HEK293 (cell line): ENCODE results near the gene ADAM21.
"Not testable (repeated sequence)": the region's sequence is repeated elsewhere in the genome, so short reads cannot be mapped to it uniquely, and the experiment has no call there.

Experiments
- CTCF ChIA-PET: fragments of 350-600 bp; formaldehyde crosslinking; extraction: SDS; loops from one replicate; lab custom pipeline; 2021; ENCODE audit warnings: antibody characterized with exemption; lab: Yijun Ruan, JAX
- POLR2A ChIA-PET: fragments of 300-600 bp; formaldehyde crosslinking; extraction: SDS; loops from one replicate; lab custom pipeline; 2020; ENCODE audit warnings: antibody characterized with exemption, inconsistent platforms; lab: Yijun Ruan, JAX
- H3K27ac ChIP-seq: fragments of 200-500 bp; sonication (Bioruptor generic); 2 replicates; pipeline ENCODE4 v1.5.1; 2014; ENCODE audit warnings: low read depth, low read length, control low read depth, inconsistent platforms; ENCODE audit errors: extremely low read depth
- H3K36me3 ChIP-seq, 2 experiments: fragments of 200-500 bp in 1 of 2; sonication (Bioruptor generic) in 1 of 2; 1 replicate in 1 of 2; 2 replicates in 1 of 2; pipeline ENCODE4 v1.5.1; 2014 to 2017; ENCODE audit warnings: inconsistent platforms in 2 of 2, low read length in 2 of 2; ENCODE audit not compliant: control insufficient read depth in 2 of 2, insufficient read depth in 1 of 2
- H3K4me1 ChIP-seq: fragments of 200-500 bp; sonication (Bioruptor generic); 2 replicates; pipeline ENCODE4 v1.5.1; 2014; ENCODE audit warnings: mild to moderate bottlenecking, low read length, inconsistent platforms; ENCODE audit not compliant: control insufficient read depth, insufficient read depth
- H3K4me3 ChIP-seq: 2 replicates; pipeline ENCODE4 v1.5.1; 2011; ENCODE audit warnings: low read depth, mild to moderate bottlenecking, control low read depth, low read length, moderate library complexity
- H3K9me3 ChIP-seq: fragments of 200-500 bp; sonication (Bioruptor generic); 2 replicates; pipeline ENCODE4 v1.5.1; 2014; ENCODE audit warnings: low read depth, low read length, inconsistent platforms; ENCODE audit not compliant: control insufficient read depth, insufficient read depth
- ATF2 ChIP-seq: fragments of 450-650 bp; formaldehyde crosslinking; IDR thresholded peaks from 2 replicates; pipeline ENCODE4 v1.5.1; 2016; ENCODE audit warnings: missing biosample characterization, missing genetic modification characterization, low read depth
- FEZF1 ChIP-seq: fragments of 450-650 bp; formaldehyde crosslinking; IDR thresholded peaks from 2 replicates; pipeline ENCODE4 v1.5.1; 2016; ENCODE audit warnings: missing biosample characterization, missing genetic modification characterization
- GLIS1 ChIP-seq: fragments of 450-650 bp; formaldehyde crosslinking; IDR thresholded peaks from 2 replicates; pipeline ENCODE4 v1.5.1; 2016; ENCODE audit warnings: missing biosample characterization, missing genetic modification characterization
- HOXC10 ChIP-seq: sonication (generic); formaldehyde crosslinking; IDR thresholded peaks from 2 replicates; pipeline ENCODE4 v1.8.1; 2023; ENCODE audit warnings: mild to moderate bottlenecking, missing genetic modification reagents
- TCF7L2 ChIP-seq: IDR thresholded peaks from 2 replicates; pipeline ENCODE4 v1.6.1; 2011; ENCODE audit warnings: low read depth, mild to moderate bottlenecking, inconsistent platforms, low read length, moderate library complexity, borderline replicate concordance
- ZBTB20 ChIP-seq: fragments of 450-650 bp; formaldehyde crosslinking; IDR thresholded peaks from 2 replicates; pipeline ENCODE4 v1.5.1; 2016; ENCODE audit warnings: missing biosample characterization, missing genetic modification characterization
- ZBTB6 ChIP-seq: fragments of 450-650 bp; formaldehyde crosslinking; IDR thresholded peaks from 2 replicates; pipeline ENCODE4 v1.5.1; 2017; ENCODE audit warnings: missing biosample characterization, missing genetic modification characterization
- ZNF184 ChIP-seq: fragments of 450-650 bp; IDR thresholded peaks from 2 replicates; pipeline ENCODE4 v1.5.1; 2018; ENCODE audit warnings: missing biosample characterization, mild to moderate bottlenecking, missing genetic modification characterization
- ZNF202 ChIP-seq: fragments of 450-650 bp; formaldehyde crosslinking; IDR thresholded peaks from 2 replicates; pipeline ENCODE4 v1.5.1; 2016; ENCODE audit warnings: missing biosample characterization, missing genetic modification characterization, borderline replicate concordance
- ZNF26 ChIP-seq: fragments of 450-650 bp; formaldehyde crosslinking; IDR thresholded peaks from 2 replicates; pipeline ENCODE4 v1.5.1; 2016; ENCODE audit warnings: missing biosample characterization, missing genetic modification characterization
- ZNF311 ChIP-seq: fragments of 450-650 bp; formaldehyde crosslinking; IDR thresholded peaks from 2 replicates; pipeline ENCODE4 v1.5.1; 2017; ENCODE audit warnings: missing biosample characterization, missing genetic modification characterization, borderline replicate concordance
- ZNF449 ChIP-seq: fragments of 450-650 bp; formaldehyde crosslinking; IDR thresholded peaks from 2 replicates; pipeline ENCODE4 v1.5.1; 2017; ENCODE audit warnings: missing biosample characterization, mild to moderate bottlenecking, missing genetic modification characterization, moderate library complexity
- ZNF510 ChIP-seq: fragments of 450-650 bp; formaldehyde crosslinking; IDR thresholded peaks from 2 replicates; pipeline ENCODE4 v1.5.1; 2018; ENCODE audit warnings: mild to moderate bottlenecking, missing genetic modification characterization, missing biosample characterization; ENCODE audit not compliant: insufficient replicate concordance
- ZNF514 ChIP-seq: fragments of 450-650 bp; formaldehyde crosslinking; IDR thresholded peaks from 2 replicates; pipeline ENCODE4 v1.5.1; 2016; ENCODE audit warnings: missing biosample characterization, missing genetic modification characterization
- ZNF521 ChIP-seq: fragments of 450-650 bp; formaldehyde crosslinking; IDR thresholded peaks from 2 replicates; pipeline ENCODE4 v1.5.1; 2017; ENCODE audit warnings: missing biosample characterization, mild to moderate bottlenecking, missing genetic modification characterization
- ZNF571 ChIP-seq: fragments of 450-650 bp; formaldehyde crosslinking; IDR thresholded peaks from 2 replicates; pipeline ENCODE4 v1.5.0; 2017; ENCODE audit warnings: missing biosample characterization, missing genetic modification characterization
- ZNF580 ChIP-seq: fragments of 450-650 bp; formaldehyde crosslinking; IDR thresholded peaks from 2 replicates; pipeline ENCODE4 v1.5.1; 2016; ENCODE audit warnings: missing biosample characterization, missing genetic modification characterization
- ZNF670 ChIP-seq: fragments of 450-650 bp; formaldehyde crosslinking; IDR thresholded peaks from 2 replicates; pipeline ENCODE4 v1.5.1; 2016; ENCODE audit warnings: missing biosample characterization, missing genetic modification characterization, low read depth

The ADAM21 gene

GRCh38 chr14:70468731-70469130, 16.8 kb downstream of the ADAM21 start:
- H3K36me3 ChIP-seq: no peaks in the 10 kb centered on the region
- H3K4me1 ChIP-seq: no peaks in the 10 kb centered on the region
- H3K27ac ChIP-seq: no peak overlapping the region
- no peaks in the 10 kb centered on the region for H3K9me3 ChIP-seq
- ChIA-PET POLR2A (no interaction called here), CTCF (no interaction called here)
- TF ChIP-seq ATF2 (peak; percentile 38; the same call in 1 of the 2 replicates), ZBTB20 (tag by site-specific recombination) (no peak)
- H3K4me3 ChIP-seq: no peak overlapping the region

GRCh38 chr14:70470863-70471563, 19.0 kb downstream of the ADAM21 start:
- POLR2A ChIA-PET, H3K27ac ChIP-seq, H3K9me3 ChIP-seq, H3K36me3 ChIP-seq, H3K4me1 ChIP-seq, CTCF ChIA-PET, H3K4me3 ChIP-seq: not testable (repeated sequence)

GRCh38 chr14:70472253-70473159, 20.5 kb downstream of the ADAM21 start:
- no peaks in the 10 kb centered on the region for H3K9me3 ChIP-seq
- no peak overlapping the region for H3K4me3 ChIP-seq
- POLR2A ChIA-PET: no interaction called here
- TF ChIP-seq ZNF514 (no peak), ZNF449 (tag by site-specific recombination) (no peak)
- CTCF ChIA-PET: interaction anchor here (0.6 to 0.7 kb wide), 2 partner anchors 429 to 447 kb away, joined by 3 to 4 read pairs; no protein-coding TSS in a partner anchor
- no peaks in the 10 kb centered on the region for H3K36me3 ChIP-seq
- H3K27ac ChIP-seq: no peak overlapping the region
- no peaks in the 10 kb centered on the region for H3K4me1 ChIP-seq

GRCh38 chr14:70473825-70474224, 21.9 kb downstream of the ADAM21 start:
- CTCF ChIA-PET: no interaction called here
- Histone ChIP-seq H3K4me3 (no peak overlapping the region), H3K36me3 (no peaks in the 10 kb centered on the region), H3K27ac (no peak overlapping the region), H3K9me3 (no peaks in the 10 kb centered on the region), H3K4me1 (no peaks in the 10 kb centered on the region)
- POLR2A ChIA-PET: no interaction called here
- TF ChIP-seq ZNF580 (tag by site-specific recombination): no peak
- TF ChIP-seq ZNF202: no peak
- no peak for TF ChIP-seq ZNF571 (tag by site-specific recombination)
- no peak for TF ChIP-seq GLIS1 (tag by site-specific recombination)
- no peak for TF ChIP-seq TCF7L2
- no peak for TF ChIP-seq FEZF1 (tag by site-specific recombination)
- TF ChIP-seq ZNF670 (tag by site-specific recombination): no peak
- no peak for TF ChIP-seq HOXC10 (CRISPR knock-in tag)
- no peak for TF ChIP-seq ZNF184 (tag by site-specific recombination)
- no peak for TF ChIP-seq ZNF26 (tag by site-specific recombination)
- TF ChIP-seq ZNF510 (tag by site-specific recombination): no peak
- no peak for TF ChIP-seq ZNF311
- no peak for TF ChIP-seq ZBTB6 (tag by site-specific recombination)
- no peak for TF ChIP-seq ZNF521 (tag by site-specific recombination)
